Vagina (tissue), 2 donors: ENCODE data around the gene SRPK1.

Experiments used
- CTCF ChIP-seq, 3 experiments: fragments of 450-650 bp in 2 of 3; fragments of 200-600 bp in 1 of 3; sonication (generic) in 1 of 3; IDR thresholded peaks; one replicate each; pipeline ENCODE4 v1.5.1; 2017 to 2019; ENCODE audit warnings: antibody characterized with exemption in 3 of 3, mild to moderate bottlenecking in 2 of 3, moderate library complexity in 2 of 3
- POLR2A ChIP-seq, 2 donors: fragments of 450-650 bp; IDR thresholded peaks; one replicate each; pipeline ENCODE4 v1.6.1; 2017; ENCODE audit warnings: antibody characterized with exemption in 2 of 2, mild to moderate bottlenecking in 2 of 2, moderate library complexity in 2 of 2
- POLR2AphosphoS5 ChIP-seq, 2 donors: sonication (generic); formaldehyde crosslinking; IDR thresholded peaks; one replicate each; pipeline ENCODE4 v1.9.0; 2017; ENCODE audit warnings: antibody characterized with exemption in 2 of 2, mild to moderate bottlenecking in 2 of 2, low read depth in 1 of 2; ENCODE audit not compliant: insufficient read depth in 1 of 2

GRCh38 chr6:35919085-35919826 is 1.6 kb downstream of the SRPK1 start:
- TF ChIP-seq CTCF (IDR thresholded peaks at IDR 0.05) = no peak
- no peak for TF ChIP-seq POLR2A (IDR thresholded peaks at IDR 0.05)
- TF ChIP-seq POLR2AphosphoS5 (IDR thresholded peaks at IDR 0.05; ENCODE audit: insufficient read depth in 1 of 2, low read depth in 1 of 2) = no peak
